ENCODE measurements around the gene LSM14B.

LSM14B gene

GRCh38 chr20:62156254-62156556, 33.9 kb downstream of the LSM14B start:
- WGBS, 2 experiments, result 88 to 95% methylated on average over 3 of the region's 3 CpGs
- no peak overlapping the region for H3K27ac ChIP-seq (ENCODE audit: insufficient read depth, low read depth, low read length, poor library complexity, severe bottlenecking)

DNA sequence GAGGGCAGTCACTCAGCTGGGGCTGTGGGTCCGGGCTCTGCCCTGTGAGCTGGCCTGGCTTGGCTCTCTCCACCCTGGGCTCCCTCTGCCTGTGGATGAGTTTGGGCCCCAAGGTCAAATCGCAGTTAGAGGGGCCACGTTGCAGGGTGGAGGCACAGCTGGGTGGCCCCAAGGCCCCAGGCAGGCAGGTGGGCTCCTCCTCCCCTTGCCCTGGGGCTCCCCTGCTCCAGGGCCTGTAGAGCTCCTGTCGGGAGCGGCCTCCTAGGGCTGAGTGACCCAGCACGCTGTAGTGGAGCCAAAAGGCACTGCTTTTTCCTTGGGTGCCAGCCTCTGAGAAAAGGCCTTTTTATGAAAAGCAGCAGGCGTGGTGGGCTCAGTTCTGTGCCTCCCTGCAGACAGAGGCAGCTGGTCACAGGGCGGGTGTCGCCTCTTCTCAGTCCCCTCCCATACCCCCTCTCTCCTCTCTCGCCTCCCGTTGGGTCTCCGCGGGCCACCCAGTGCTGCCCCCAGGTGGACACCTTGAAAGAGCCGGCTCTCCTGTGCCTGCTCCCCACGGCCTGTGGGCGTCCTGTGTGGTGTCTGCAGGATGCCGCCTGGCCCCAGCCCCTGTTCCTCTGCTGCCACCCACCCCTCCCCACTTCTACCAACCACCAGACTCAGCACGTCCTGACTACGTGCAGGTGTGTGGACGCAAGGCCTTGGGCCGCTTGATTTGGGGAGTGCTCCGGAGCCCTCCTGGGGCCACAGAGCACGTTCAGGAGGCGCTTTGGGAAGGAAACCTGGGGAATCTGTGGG, 34.5 kb downstream of the LSM14B start:
- WGBS, 2 experiments, result 60 to 64% methylated on average over 24 of the region's 24 CpGs
- H3K27me3 ChIP-seq (ENCODE audit: control insufficient read depth, insufficient read depth, low read length, poor library complexity, severe bottlenecking), result no peaks in the 10 kb centered on the region
- peaks cover 10% of the 10 kb centered on the region for H3K36me3 ChIP-seq (ENCODE audit: control insufficient read depth, insufficient read depth, low read length)
- H3K9me3 ChIP-seq (ENCODE audit: control insufficient read depth, low read length), result no peaks in the 10 kb centered on the region
- no peak overlapping the region for H3K27ac ChIP-seq (ENCODE audit: insufficient read depth, low read depth, low read length, poor library complexity, severe bottlenecking)
- H3K4me3 ChIP-seq (ENCODE audit: insufficient read depth, low read depth, low read length), result no peak overlapping the region
- H3K4me1 ChIP-seq (ENCODE audit: control insufficient read depth, insufficient read depth, low read length), result peaks cover 17% of the 10 kb centered on the region

More at GRCh38 chr20:62156254-62156556, 33.9 kb downstream of the LSM14B start:
- Histone ChIP-seq H3K27me3 (ENCODE audit: control insufficient read depth, insufficient read depth, low read length, poor library complexity, severe bottlenecking) (no peaks in the 10 kb centered on the region), H3K9me3 (ENCODE audit: control insufficient read depth, low read length) (no peaks in the 10 kb centered on the region), H3K4me1 (ENCODE audit: control insufficient read depth, insufficient read depth, low read length) (peaks cover 17% of the 10 kb centered on the region), H3K4me3 (ENCODE audit: insufficient read depth, low read depth, low read length) (no peak overlapping the region), H3K36me3 (ENCODE audit: control insufficient read depth, insufficient read depth, low read length) (peaks cover 8% of the 10 kb centered on the region)

GRCh38 chr20:62157387-62158087, 35.3 kb downstream of the LSM14B start:
- no peaks in the 10 kb centered on the region for H3K27me3 ChIP-seq (ENCODE audit: control insufficient read depth, insufficient read depth, low read length, poor library complexity, severe bottlenecking)
- no peak overlapping the region for H3K27ac ChIP-seq (ENCODE audit: insufficient read depth, low read depth, low read length, poor library complexity, severe bottlenecking)
- H3K4me3 ChIP-seq (ENCODE audit: insufficient read depth, low read depth, low read length), result no peak overlapping the region
- H3K4me1 ChIP-seq (ENCODE audit: control insufficient read depth, insufficient read depth, low read length), result peaks cover 17% of the 10 kb centered on the region
- 93 to 96% methylated on average over 25 of the region's 25 CpGs for WGBS, 2 experiments
- peaks cover 11% of the 10 kb centered on the region for H3K36me3 ChIP-seq (ENCODE audit: control insufficient read depth, insufficient read depth, low read length)
- H3K9me3 ChIP-seq (ENCODE audit: control insufficient read depth, low read length), result no peaks in the 10 kb centered on the region

DNA sequence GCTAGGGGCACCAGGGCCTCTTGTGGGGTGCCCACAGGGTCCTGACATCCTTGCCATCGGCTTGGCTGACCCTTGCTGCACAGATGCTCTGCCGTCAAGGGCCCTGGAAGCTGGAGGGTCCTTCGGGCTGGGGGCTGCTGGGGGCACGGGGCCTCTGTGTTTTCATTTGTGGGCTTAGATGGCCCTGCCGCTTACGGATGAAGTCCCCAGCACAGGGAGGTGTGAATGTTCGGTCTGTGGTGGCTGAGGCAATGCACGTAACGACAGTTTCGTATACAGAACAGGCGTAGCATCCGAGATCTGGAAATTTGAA, 35.8 kb downstream of the LSM14B start:
- peaks cover 15% of the 10 kb centered on the region for H3K36me3 ChIP-seq (ENCODE audit: control insufficient read depth, insufficient read depth, low read length)

DNA sequence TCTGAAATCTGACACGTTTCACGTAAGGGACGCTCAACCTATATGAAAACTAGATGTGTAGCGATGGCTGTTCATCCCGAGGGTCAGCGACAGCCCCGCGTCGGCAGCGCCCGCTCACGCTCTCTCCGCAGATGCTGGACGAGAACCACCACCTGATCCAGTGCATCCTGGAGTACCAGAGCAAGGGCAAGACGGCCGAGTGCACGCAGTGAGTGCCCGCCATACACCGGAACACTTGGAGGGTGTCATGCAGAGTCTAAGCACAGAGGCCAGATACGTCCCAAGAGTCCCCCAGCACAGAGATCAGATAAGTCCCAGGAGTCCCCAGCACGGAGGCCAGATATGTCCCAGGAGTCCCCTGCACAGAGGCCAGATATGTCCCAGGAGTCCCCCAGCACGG, 36.3 kb downstream of the LSM14B start:
- Histone ChIP-seq H3K4me1 (ENCODE audit: control insufficient read depth, insufficient read depth, low read length) (peaks cover 17% of the 10 kb centered on the region), H3K27ac (ENCODE audit: insufficient read depth, low read depth, low read length, poor library complexity, severe bottlenecking) (no peak overlapping the region), H3K27me3 (ENCODE audit: control insufficient read depth, insufficient read depth, low read length, poor library complexity, severe bottlenecking) (no peaks in the 10 kb centered on the region), H3K36me3 (ENCODE audit: control insufficient read depth, insufficient read depth, low read length) (peaks cover 17% of the 10 kb centered on the region), H3K4me3 (ENCODE audit: insufficient read depth, low read depth, low read length) (no peak overlapping the region), H3K9me3 (ENCODE audit: control insufficient read depth, low read length) (no peaks in the 10 kb centered on the region)
- WGBS, 2 experiments, result 96% methylated on average over 22 of the region's 22 CpGs

More for the DNA sequence above, 35.8 kb downstream of the LSM14B start:
- Histone ChIP-seq H3K27me3 (ENCODE audit: control insufficient read depth, insufficient read depth, low read length, poor library complexity, severe bottlenecking) (no peaks in the 10 kb centered on the region), H3K4me3 (ENCODE audit: insufficient read depth, low read depth, low read length) (no peak overlapping the region), H3K27ac (ENCODE audit: insufficient read depth, low read depth, low read length, poor library complexity, severe bottlenecking) (no peak overlapping the region), H3K9me3 (ENCODE audit: control insufficient read depth, low read length) (no peaks in the 10 kb centered on the region), H3K4me1 (ENCODE audit: control insufficient read depth, insufficient read depth, low read length) (peaks cover 17% of the 10 kb centered on the region)
- 95 to 96% methylated on average over 12 of the region's 12 CpGs for WGBS, 2 experiments

DNA sequence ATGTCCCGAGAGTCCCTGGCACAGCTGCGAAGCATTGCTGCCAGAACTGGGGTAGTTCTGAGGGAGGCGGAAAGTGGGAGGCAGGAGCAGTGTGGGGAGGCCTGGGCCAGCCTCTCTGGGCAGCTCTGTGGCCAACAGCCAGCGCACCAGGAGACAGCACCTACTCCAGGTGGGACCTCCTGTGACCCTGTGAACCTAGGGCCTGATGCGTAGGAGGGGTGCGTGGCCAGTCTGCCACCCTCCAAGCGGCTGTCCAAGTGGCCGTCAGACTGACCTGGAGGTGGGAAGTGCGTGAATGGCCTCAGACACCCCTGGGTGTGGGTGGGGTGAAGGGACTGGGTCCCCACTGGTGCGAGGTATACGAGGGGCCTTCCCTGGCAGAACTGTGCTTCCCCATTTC, 36.8 kb downstream of the LSM14B start:
- Histone ChIP-seq H3K9me3 (ENCODE audit: control insufficient read depth, low read length) (no peaks in the 10 kb centered on the region), H3K4me3 (ENCODE audit: insufficient read depth, low read depth, low read length) (no peak overlapping the region), H3K36me3 (ENCODE audit: control insufficient read depth, insufficient read depth, low read length) (peaks cover 22% of the 10 kb centered on the region), H3K27me3 (ENCODE audit: control insufficient read depth, insufficient read depth, low read length, poor library complexity, severe bottlenecking) (no peaks in the 10 kb centered on the region), H3K4me1 (ENCODE audit: control insufficient read depth, insufficient read depth, low read length) (peaks cover 17% of the 10 kb centered on the region), H3K27ac (ENCODE audit: insufficient read depth, low read depth, low read length, poor library complexity, severe bottlenecking) (no peak overlapping the region)
- 95 to 97% methylated on average over 11 of the region's 11 CpGs for WGBS, 2 experiments

DNA sequence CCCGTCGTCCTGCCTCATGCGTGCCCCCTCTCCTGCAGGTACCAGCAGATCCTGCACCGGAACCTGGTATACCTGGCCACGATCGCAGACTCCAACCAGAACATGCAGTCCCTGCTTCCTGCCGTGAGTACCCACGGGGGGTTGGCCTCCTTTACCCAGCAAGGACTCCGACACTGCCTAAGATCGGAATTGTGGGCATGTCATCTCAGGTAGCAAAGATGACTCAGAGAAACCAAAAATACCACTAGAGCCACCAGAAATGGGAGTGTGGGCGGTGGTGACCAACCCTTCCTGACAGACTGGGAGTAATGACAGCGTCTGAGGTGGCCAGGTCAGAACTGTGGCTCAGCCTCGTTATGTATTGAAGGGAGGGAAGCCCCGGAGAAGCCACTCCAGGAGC, 37.6 kb downstream of the LSM14B start:
- WGBS, 2 experiments, result 94 to 98% methylated on average over 14 of the region's 14 CpGs
- Histone ChIP-seq H3K27me3 (ENCODE audit: control insufficient read depth, insufficient read depth, low read length, poor library complexity, severe bottlenecking) (no peaks in the 10 kb centered on the region), H3K4me1 (ENCODE audit: control insufficient read depth, insufficient read depth, low read length) (peaks cover 17% of the 10 kb centered on the region), H3K9me3 (ENCODE audit: control insufficient read depth, low read length) (no peaks in the 10 kb centered on the region), H3K36me3 (ENCODE audit: control insufficient read depth, insufficient read depth, low read length) (peaks cover 30% of the 10 kb centered on the region), H3K4me3 (ENCODE audit: insufficient read depth, low read depth, low read length) (no peak overlapping the region), H3K27ac (ENCODE audit: insufficient read depth, low read depth, low read length, poor library complexity, severe bottlenecking) (no peak overlapping the region)

- WGBS, 2 experiments, result 96 to 97% methylated on average over 8 of the region's 9 CpGs
- H3K36me3 ChIP-seq (ENCODE audit: control insufficient read depth, insufficient read depth, low read length), result peaks cover 33% of the 10 kb centered on the region
- no peaks in the 10 kb centered on the region for H3K27me3 ChIP-seq (ENCODE audit: control insufficient read depth, insufficient read depth, low read length, poor library complexity, severe bottlenecking)
- H3K9me3 ChIP-seq (ENCODE audit: control insufficient read depth, low read length), result no peaks in the 10 kb centered on the region
- no peak overlapping the region for H3K27ac ChIP-seq (ENCODE audit: insufficient read depth, low read depth, low read length, poor library complexity, severe bottlenecking)
- H3K4me1 ChIP-seq (ENCODE audit: control insufficient read depth, insufficient read depth, low read length), result peaks cover 16% of the 10 kb centered on the region
- no peak overlapping the region for H3K4me3 ChIP-seq (ENCODE audit: insufficient read depth, low read depth, low read length)
Observed at GRCh38 chr20:62160253-62160652, 38.0 kb downstream of the LSM14B start.

GRCh38 chr20:62160876-62161275, 38.6 kb downstream of the LSM14B start:
- Histone ChIP-seq H3K4me3 (ENCODE audit: insufficient read depth, low read depth, low read length) (no peak overlapping the region), H3K36me3 (ENCODE audit: control insufficient read depth, insufficient read depth, low read length) (peaks cover 40% of the 10 kb centered on the region), H3K4me1 (ENCODE audit: control insufficient read depth, insufficient read depth, low read length) (peaks cover 10% of the 10 kb centered on the region), H3K27me3 (ENCODE audit: control insufficient read depth, insufficient read depth, low read length, poor library complexity, severe bottlenecking) (no peaks in the 10 kb centered on the region), H3K27ac (ENCODE audit: insufficient read depth, low read depth, low read length, poor library complexity, severe bottlenecking) (no peak overlapping the region), H3K9me3 (ENCODE audit: control insufficient read depth, low read length) (no peaks in the 10 kb centered on the region)
- WGBS, 2 experiments, result 95 to 97% methylated on average over 17 of the region's 17 CpGs

DNA sequence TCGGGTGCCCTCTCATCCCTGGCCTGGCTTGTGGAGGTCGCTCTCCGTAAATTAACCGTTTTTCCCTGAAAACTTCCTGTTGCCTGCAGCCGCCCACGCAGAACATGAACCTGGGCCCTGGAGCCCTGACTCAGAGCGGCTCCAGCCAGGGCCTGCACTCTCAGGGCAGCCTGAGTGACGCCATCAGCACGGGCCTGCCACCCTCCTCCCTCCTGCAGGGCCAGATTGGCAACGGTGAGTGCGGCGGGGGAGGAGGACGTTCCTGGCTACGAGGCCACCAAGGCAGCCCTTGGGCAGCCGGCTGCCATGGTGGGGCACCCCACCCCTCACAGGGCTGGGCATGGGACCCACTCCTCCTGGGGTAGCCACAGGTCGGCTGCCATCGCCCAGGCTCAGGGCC, 39.1 kb downstream of the LSM14B start:
- no peaks in the 10 kb centered on the region for H3K9me3 ChIP-seq (ENCODE audit: control insufficient read depth, low read length)
- H3K4me1 ChIP-seq (ENCODE audit: control insufficient read depth, insufficient read depth, low read length), result peaks cover 6% of the 10 kb centered on the region
- H3K27ac ChIP-seq (ENCODE audit: insufficient read depth, low read depth, low read length, poor library complexity, severe bottlenecking), result no peak overlapping the region
- 94 to 95% methylated on average over 17 of the region's 17 CpGs for WGBS, 2 experiments
- no peak overlapping the region for H3K4me3 ChIP-seq (ENCODE audit: insufficient read depth, low read depth, low read length)
- no peaks in the 10 kb centered on the region for H3K27me3 ChIP-seq (ENCODE audit: control insufficient read depth, insufficient read depth, low read length, poor library complexity, severe bottlenecking)
- H3K36me3 ChIP-seq (ENCODE audit: control insufficient read depth, insufficient read depth, low read length), result peaks cover 44% of the 10 kb centered on the region
